Heart left ventricle (tissue), 16 donors: ENCODE data around the gene MINDY4. TPM values are rescaled to one million over a fixed set of nuclear protein-coding genes. Genes with fewer than 3 reads are reported as not detected.

Experiments used
- ATAC-seq, 4 donors: fragments of 200-7000 bp; cut with Tn5 transposase; one replicate each; pipeline ENCODE4 v1.9.1; 2020 to 2022; ENCODE audit warnings: moderate library complexity in 4 of 4, mild to moderate bottlenecking in 3 of 4, moderate number of reproducible peaks in 1 of 4
- DNase-seq, 5 donors: peaks; one replicate each; pipeline ENCODE4 v3.0.0-alpha.2; 2020
- H3K27ac ChIP-seq, 12 donors: fragments of 200-600 bp; sonication (generic) in 4 of 12; one replicate each; pipeline versions ENCODE4 v1.5.0 to v1.8.0; 2016 to 2022; ENCODE audit warnings: mild to moderate bottlenecking in 2 of 12
- H3K27me3 ChIP-seq, 9 donors: fragments of 200-600 bp; sonication (generic) in 2 of 9; one replicate each; pipeline versions ENCODE4 v1.5.1 to v1.8.0; 2016 to 2022; ENCODE audit warnings: mild to moderate bottlenecking in 3 of 9
- H3K36me3 ChIP-seq, 9 donors: fragments of 200-600 bp; sonication (generic) in 2 of 9; one replicate each; pipeline versions ENCODE4 v1.5.0 to v1.8.0; 2018 to 2022; ENCODE audit warnings: mild to moderate bottlenecking in 2 of 9
- H3K4me1 ChIP-seq, 12 donors: fragments of 200-600 bp; sonication (generic) in 4 of 12; one replicate each; pipeline versions ENCODE4 v1.5.0 to v1.8.0; 2016 to 2022; ENCODE audit warnings: mild to moderate bottlenecking in 3 of 12
- H3K4me3 ChIP-seq, 12 donors: fragments of 200-600 bp; sonication (generic) in 4 of 12; one replicate each; pipeline versions ENCODE4 v1.5.0 to v1.8.0; 2017 to 2022; ENCODE audit warnings: mild to moderate bottlenecking in 9 of 12, moderate library complexity in 4 of 12
- H3K9me3 ChIP-seq, 12 donors: fragments of 200-600 bp; sonication (generic) in 4 of 12; one replicate each; pipeline versions ENCODE4 v1.5.0 to v1.8.0; 2016 to 2022; ENCODE audit warnings: mild to moderate bottlenecking in 1 of 12
- CTCF ChIP-seq, 12 donors: fragments of 200-600 bp; sonication (generic) in 4 of 12; IDR thresholded peaks; one replicate each; pipeline versions ENCODE4 v1.5.0 to v1.8.0; 2018 to 2022; ENCODE audit warnings: antibody characterized with exemption in 12 of 12, mild to moderate bottlenecking in 5 of 12
- POLR2A ChIP-seq, 2 donors: fragments of 450-650 bp; IDR thresholded peaks; one replicate each; pipeline ENCODE4 v1.6.1; 2017; ENCODE audit warnings: antibody characterized with exemption in 2 of 2, mild to moderate bottlenecking in 2 of 2, moderate library complexity in 2 of 2
- WGBS, 4 donors: extraction: QIAGEN DNeasy Blood & Tissue Kit in 2 of 4; methylation state at CpG; one replicate each; pipeline versions ENCODE4 v1.1.5 to v1.1.7; 2013 to 2018; 5-methylcytosine and 5-hydroxymethylcytosine counted together
- intact Hi-C, 10 donors: fragments of 100-400 bp; cut with DNase I; formaldehyde crosslinking; loops; one replicate each; pipeline versions ENCODE4 v1.11.1 to v1.14.2; 2022
- polyA plus RNA-seq, 2 donors: library from polyadenylated mRNA; stranded (reverse); fragments of 200-250 nt; gene quantifications; one replicate each; pipeline ENCODE4 v1.2.3, GENCODE V29; 2013
- total RNA-seq, 9 donors: library from RNA; depleted of rRNA in 2 of 9; stranded (reverse); fragments of >200 nt in 2 of 9; fragmentation: NEBNext Ultra II Directional in 3 of 9; extraction: Animal tissue kit (Norgen Biotek cat#: 25700) in 3 of 9; gene quantifications; one replicate each; pipeline versions ENCODE4 v1.1.0 to v1.2.4, GENCODE V29; 2016 to 2023
- donor health status: ischemic (EF 13 %, LVEDD 7.1; RV severe dilation, severe dysfunction).
- donor health status: healthy with polysubstance abuse.
- donor health status: DM: no; HTN: yes; CAD: no.
- donor health status: DM: no; HTN: no; CAD: no.
- donor health status: ischemic (EF 25% LVEDD 6.9; RV normal size, moderate dysfunction).
- donor health status: ischemic (EF 25% LVEDD 5.7; RV mildly dilated, moderate dysfunction).
- donor health status: healthy.
- donor health status: DM: yes; HTN: yes; CAD: no.
- donor health status: ischemic (EF 35%, LVEDD 5.7; RV mildly dilated, moderate dysfunction).
- donor health status: nonischemic (EF 11% LVEDD 7.7; RV severe dilation, severe dysfunction).
- donor health status: DM: yes; HTN: yes; CAD: no.
- donor health status: PGD.
- donor health status: ischemic (EF 29% LVEDD 5.4; RV normal size, mild dysfunction).
- donor health status: nonischemic (EF 23%, LVEDD 6.1; RV moderate dilation, normal function).

Gene MINDY4
- total and polyA plus RNA-seq, 11 donors: 1.3 to 6.0 (median 2.9) TPM

GRCh38 chr7:30730097-30730496, 41.1 kb upstream of the MINDY4 start:
- DNase-seq (no peak), ATAC-seq (no peak)
- Histone ChIP-seq H3K27me3 (no peaks in the 10 kb centered on the region), H3K4me3 (no peak overlapping the region), H3K36me3 (no peaks in the 10 kb centered on the region), H3K9me3 (no peaks in the 10 kb centered on the region), H3K4me1 (no peaks in the 10 kb centered on the region), H3K27ac (no peak overlapping the region)
- TF ChIP-seq POLR2A (IDR thresholded peaks at IDR 0.05): no peak
- TF ChIP-seq CTCF (IDR thresholded peaks at IDR 0.05): no peak
- intact Hi-C loops: loop anchor here in 3 of 10 donors (10.0 kb wide), 2 partner anchors 105 to 115 kb away; no protein-coding TSS in a partner anchor
- WGBS, 4 donors: 88 to 100% (median 99%) methylated on average over 2 of the region's 2 CpGs

GRCh38 chr7:30730996-30731395, 40.2 kb upstream of the MINDY4 start:
- Histone ChIP-seq H3K9me3 (no peaks in the 10 kb centered on the region), H3K4me3 (no peak overlapping the region), H3K27me3 (no peaks in the 10 kb centered on the region), H3K27ac (no peak overlapping the region), H3K4me1 (no peaks in the 10 kb centered on the region), H3K36me3 (no peaks in the 10 kb centered on the region)
- no peak for TF ChIP-seq CTCF (IDR thresholded peaks at IDR 0.05)
- no peak for TF ChIP-seq POLR2A (IDR thresholded peaks at IDR 0.05)
- no peak for ATAC-seq
- DNase-seq: no peak
- WGBS, 4 donors: 65 to 81% (median 78%) methylated on average over 2 to 4 of the region's 4 CpGs
- intact Hi-C loops: loop anchor here in 3 of 10 donors (10.0 kb wide), 2 partner anchors 106 to 116 kb away; no protein-coding TSS in a partner anchor

GRCh38 chr7:30731581-30731980, 39.6 kb upstream of the MINDY4 start:
- DNase-seq: no peak
- TF ChIP-seq CTCF (IDR thresholded peaks at IDR 0.05) (no peak), POLR2A (IDR thresholded peaks at IDR 0.05) (no peak)
- no peaks in the 10 kb centered on the region for H3K27me3 ChIP-seq
- intact Hi-C loops: loop anchor here in 3 of 10 donors (10.0 kb wide), 2 partner anchors 107 to 117 kb away; no protein-coding TSS in a partner anchor
- no peaks in the 10 kb centered on the region for H3K36me3 ChIP-seq
- H3K4me3 ChIP-seq: no peak overlapping the region
- WGBS, 4 donors: 46 to 64% (median 53%) methylated on average over 11 of the region's 11 CpGs
- peak in 1 of 4 donors; percentile 27 for ATAC-seq
- no peak overlapping the region for H3K27ac ChIP-seq
- H3K9me3 ChIP-seq: no peaks in the 10 kb centered on the region
- no peaks in the 10 kb centered on the region for H3K4me1 ChIP-seq

- no peak for TF ChIP-seq POLR2A (IDR thresholded peaks at IDR 0.05)
- no peak for TF ChIP-seq CTCF (IDR thresholded peaks at IDR 0.05)
- no peak for ATAC-seq
- Histone ChIP-seq H3K4me3 (no peak overlapping the region), H3K9me3 (no peaks in the 10 kb centered on the region), H3K27ac (no peak overlapping the region), H3K4me1 (no peaks in the 10 kb centered on the region), H3K36me3 (no peaks in the 10 kb centered on the region), H3K27me3 (no peaks in the 10 kb centered on the region)
- no peak for DNase-seq
- intact Hi-C loops: loop anchor here in 3 of 10 donors (10.0 kb wide), 2 partner anchors 108 to 118 kb away; no protein-coding TSS in a partner anchor
- 89 to 95% (median 94%) methylated on average over 12 of the region's 12 CpGs for WGBS, 4 donors
Measured at GRCh38 chr7:30732606-30733005, 38.6 kb upstream of the MINDY4 start.
